ENCODE results near the gene HEBP2.

HEBP2 gene

DNA sequence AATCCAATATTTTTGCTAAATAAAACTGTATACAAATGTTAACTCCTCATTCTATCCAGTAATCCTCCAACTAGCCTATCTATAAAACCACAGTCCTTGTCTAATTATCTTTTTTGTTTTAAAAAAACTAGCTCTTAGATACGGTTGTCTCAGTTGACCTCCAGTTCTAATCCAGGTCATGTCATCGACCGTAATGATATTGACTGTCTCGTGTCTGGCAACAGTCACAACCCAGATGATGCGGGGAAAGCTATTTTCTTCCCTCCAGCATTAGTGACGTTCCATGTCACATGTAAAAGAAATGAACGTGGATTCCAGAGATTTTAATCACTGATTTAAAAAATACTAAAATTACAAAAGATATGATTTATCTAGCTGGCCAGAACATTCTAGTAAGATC lies 35.5 kb downstream of the HEBP2 start:
- in situ Hi-C loops (cut with HindIII; ENCODE audit: low pct_ligation_motif_present, low sequenced_read_pairs): no loop called here
- Histone ChIP-seq H3K27ac (no peak overlapping the region), H3K36me3 (replicated peaks) (peaks cover 11% of the 10 kb centered on the region), H3K4me3 (ENCODE audit: low read depth, low read length) (no peak overlapping the region), H3K27me3 (replicated peaks) (no peaks in the 10 kb centered on the region)
- DNase-seq: no peak
- TF ChIP-seq, protein P1, sequence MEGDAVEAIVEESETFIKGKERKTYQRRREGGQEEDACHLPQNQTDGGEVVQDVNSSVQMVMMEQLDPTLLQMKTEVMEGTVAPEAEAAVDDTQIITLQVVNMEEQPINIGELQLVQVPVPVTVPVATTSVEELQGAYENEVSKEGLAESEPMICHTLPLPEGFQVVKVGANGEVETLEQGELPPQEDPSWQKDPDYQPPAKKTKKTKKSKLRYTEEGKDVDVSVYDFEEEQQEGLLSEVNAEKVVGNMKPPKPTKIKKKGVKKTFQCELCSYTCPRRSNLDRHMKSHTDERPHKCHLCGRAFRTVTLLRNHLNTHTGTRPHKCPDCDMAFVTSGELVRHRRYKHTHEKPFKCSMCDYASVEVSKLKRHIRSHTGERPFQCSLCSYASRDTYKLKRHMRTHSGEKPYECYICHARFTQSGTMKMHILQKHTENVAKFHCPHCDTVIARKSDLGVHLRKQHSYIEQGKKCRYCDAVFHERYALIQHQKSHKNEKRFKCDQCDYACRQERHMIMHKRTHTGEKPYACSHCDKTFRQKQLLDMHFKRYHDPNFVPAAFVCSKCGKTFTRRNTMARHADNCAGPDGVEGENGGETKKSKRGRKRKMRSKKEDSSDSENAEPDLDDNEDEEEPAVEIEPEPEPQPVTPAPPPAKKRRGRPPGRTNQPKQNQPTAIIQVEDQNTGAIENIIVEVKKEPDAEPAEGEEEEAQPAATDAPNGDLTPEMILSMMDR (IDR thresholded peaks at IDR 0.05; ENCODE audit: low read depth, low read length, missing control alignments): no peak

DNA sequence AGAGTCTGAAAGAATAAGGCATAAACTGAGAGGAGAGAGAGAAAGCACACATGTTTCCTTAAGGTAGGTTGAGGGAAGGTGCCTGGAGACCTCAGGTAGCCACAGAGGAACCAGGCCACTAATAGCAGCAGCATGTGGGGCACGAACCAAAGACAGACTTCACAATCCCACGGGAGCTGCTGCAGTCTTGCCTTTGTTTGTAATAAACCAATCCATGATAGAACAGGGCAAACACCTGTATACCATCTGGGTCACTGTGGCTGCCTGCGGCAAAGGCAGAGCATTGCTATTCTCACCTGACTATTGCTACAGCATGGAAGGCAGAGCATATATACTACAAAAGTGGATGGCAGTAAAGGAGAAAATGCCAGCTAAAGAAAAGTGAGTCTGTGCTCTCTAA lies 36.3 kb downstream of the HEBP2 start:
- in situ Hi-C loops (cut with HindIII; ENCODE audit: low pct_ligation_motif_present, low sequenced_read_pairs): no loop called here
- Histone ChIP-seq H3K36me3 (replicated peaks) (peaks cover 11% of the 10 kb centered on the region), H3K27me3 (replicated peaks) (no peaks in the 10 kb centered on the region), H3K27ac (no peak overlapping the region), H3K4me3 (ENCODE audit: low read depth, low read length) (no peak overlapping the region)
- TF ChIP-seq, protein P1 (IDR thresholded peaks at IDR 0.05; ENCODE audit: low read depth, low read length, missing control alignments): no peak
- no peak for DNase-seq

DNA sequence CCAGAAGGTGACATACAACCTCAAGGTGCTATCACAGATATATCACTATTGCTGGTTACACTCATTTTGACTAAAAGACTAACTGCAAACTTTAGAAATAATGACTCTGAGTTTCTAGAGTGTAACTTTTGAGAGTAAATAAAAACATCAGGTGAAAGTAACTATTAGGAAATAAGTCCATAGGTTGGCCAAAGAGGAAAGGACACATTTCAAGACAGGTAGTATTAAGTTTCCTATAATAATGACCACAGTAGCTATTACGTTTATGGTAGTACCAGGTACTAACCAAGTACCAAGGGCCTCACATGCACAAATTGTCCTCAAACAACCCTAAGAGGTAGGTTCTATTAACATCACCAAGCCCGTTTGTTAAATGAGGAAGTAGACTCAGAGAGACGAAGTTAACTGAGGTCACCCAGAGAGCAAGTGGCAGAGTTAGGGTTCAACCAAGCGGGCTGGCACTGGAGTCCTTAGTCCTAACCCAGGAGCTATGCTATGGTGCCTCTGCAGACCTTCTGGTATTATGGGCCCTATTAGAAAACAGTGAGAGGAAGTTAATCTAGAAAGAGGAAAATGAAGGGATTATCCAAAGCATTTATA lies 36.8 kb downstream of the HEBP2 start:
- TF ChIP-seq, protein P1 (IDR thresholded peaks at IDR 0.05; ENCODE audit: low read depth, low read length, missing control alignments): no peak
- in situ Hi-C loops (cut with HindIII; ENCODE audit: low pct_ligation_motif_present, low sequenced_read_pairs): no loop called here
- Histone ChIP-seq H3K36me3 (replicated peaks) (peaks cover 11% of the 10 kb centered on the region), H3K27ac (no peak overlapping the region), H3K27me3 (replicated peaks) (no peaks in the 10 kb centered on the region), H3K4me3 (ENCODE audit: low read depth, low read length) (no peak overlapping the region)
- no peak for DNase-seq

DNA sequence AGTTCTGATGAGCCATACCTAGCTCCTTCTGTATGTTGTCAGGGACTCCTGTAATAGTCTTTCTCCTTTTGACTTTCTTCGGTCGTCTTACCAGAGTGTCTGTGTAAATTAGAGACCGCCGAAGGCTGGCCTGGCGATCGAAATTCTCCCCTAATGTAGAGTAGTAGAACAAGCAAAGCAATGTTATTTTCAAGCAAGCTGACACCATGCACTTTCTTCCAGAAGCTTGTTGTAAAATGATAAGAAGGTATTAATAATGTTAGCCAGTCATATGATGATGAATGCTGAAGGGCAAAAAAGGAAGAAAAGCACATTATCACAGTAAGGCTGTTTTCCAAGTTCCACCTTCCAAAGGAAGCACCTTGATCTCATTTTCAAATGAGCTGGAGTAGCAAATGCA lies 37.9 kb downstream of the HEBP2 start:
- Histone ChIP-seq H3K36me3 (replicated peaks) (peaks cover 11% of the 10 kb centered on the region), H3K4me3 (ENCODE audit: low read depth, low read length) (no peak overlapping the region), H3K27me3 (replicated peaks) (no peaks in the 10 kb centered on the region), H3K27ac (no peak overlapping the region)
- in situ Hi-C loops (cut with HindIII; ENCODE audit: low pct_ligation_motif_present, low sequenced_read_pairs): no loop called here
- TF ChIP-seq, protein P1 (IDR thresholded peaks at IDR 0.05; ENCODE audit: low read depth, low read length, missing control alignments): no peak
- DNase-seq: no peak

DNA sequence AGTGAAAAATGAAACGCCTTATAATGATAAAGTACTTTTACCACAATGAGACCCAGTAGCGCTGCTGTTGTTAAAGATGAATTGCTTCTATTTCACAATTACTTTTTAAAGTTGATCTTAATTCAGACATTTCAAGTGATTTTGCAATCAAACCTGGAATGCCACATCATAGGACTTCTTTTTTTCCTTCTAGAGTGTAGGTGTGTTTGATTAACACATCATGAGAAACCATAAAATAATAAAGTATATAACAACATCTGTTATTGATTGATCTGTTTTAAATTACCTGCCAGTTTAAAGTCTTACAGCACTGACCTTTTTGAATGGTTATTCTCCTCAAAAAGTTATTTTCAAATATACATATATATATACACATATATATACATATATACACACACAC lies 38.6 kb downstream of the HEBP2 start:
- H3K4me3 ChIP-seq (ENCODE audit: low read depth, low read length): no peak overlapping the region
- no peak for DNase-seq
- in situ Hi-C loops (cut with HindIII; ENCODE audit: low pct_ligation_motif_present, low sequenced_read_pairs): no loop called here
- H3K27ac ChIP-seq: no peak overlapping the region
- peaks cover 10% of the 10 kb centered on the region for H3K36me3 ChIP-seq (replicated peaks)
- TF ChIP-seq, protein P1 (IDR thresholded peaks at IDR 0.05; ENCODE audit: low read depth, low read length, missing control alignments): no peak
- H3K27me3 ChIP-seq (replicated peaks): no peaks in the 10 kb centered on the region

DNA sequence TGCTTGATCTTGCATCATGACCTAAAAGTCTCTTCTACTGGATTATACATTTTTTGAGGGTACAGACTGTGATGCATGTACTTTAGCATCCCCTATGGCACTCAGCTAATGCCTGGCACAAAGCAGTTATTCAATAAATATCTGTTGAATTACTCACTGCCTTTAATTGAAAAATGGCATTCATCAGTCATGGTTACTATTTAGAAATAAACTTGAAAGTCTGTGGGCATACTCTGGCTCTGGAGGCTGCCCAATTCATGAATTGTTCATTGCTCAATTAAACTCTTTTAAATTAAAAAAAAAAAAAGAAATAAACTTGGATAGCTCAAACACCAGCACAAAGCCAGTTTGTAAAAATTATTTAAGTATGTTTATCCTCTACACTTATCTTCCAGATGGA lies 40.0 kb downstream of the HEBP2 start:
- Histone ChIP-seq H3K36me3 (replicated peaks) (peaks cover 9% of the 10 kb centered on the region), H3K27ac (no peak overlapping the region), H3K4me3 (ENCODE audit: low read depth, low read length) (no peak overlapping the region), H3K27me3 (replicated peaks) (no peaks in the 10 kb centered on the region)
- DNase-seq: no peak
- TF ChIP-seq, protein P1 (IDR thresholded peaks at IDR 0.05; ENCODE audit: low read depth, low read length, missing control alignments): no peak
- in situ Hi-C loops (cut with HindIII; ENCODE audit: low pct_ligation_motif_present, low sequenced_read_pairs): no loop called here
